WERI-Rb-1 (cell line): Measurements from ENCODE around the gene BRD3OS.
A peak's percentile ranks its signal among the peaks of the same experiment; 100 is the strongest.
"Not testable (repeated sequence)": the region's sequence is repeated elsewhere in the genome, so short reads cannot be mapped to it uniquely, and the experiment has no call there.

ENCODE experiments used
- DNase-seq: peaks from one replicate; pipeline ENCODE4 v3.0.0-alpha.2; 2020
- H3K27ac ChIP-seq: fragments of 250-450 bp; sonication (Bioruptor Pico); 2 replicates; pipeline ENCODE4 v1.5.1; 2020; ENCODE audit warnings: mild to moderate bottlenecking, moderate library complexity
- H3K27me3 ChIP-seq: fragments of 250-450 bp; sonication (Bioruptor Pico); 2 replicates; pipeline ENCODE4 v1.5.1; 2021; ENCODE audit warnings: mild to moderate bottlenecking, low read depth, moderate library complexity; ENCODE audit not compliant: insufficient read depth, severe bottlenecking
- H3K36me3 ChIP-seq: fragments of 250-450 bp; sonication (Bioruptor Pico); 2 replicates; pipeline ENCODE4 v1.5.1; 2020; ENCODE audit warnings: mild to moderate bottlenecking, moderate library complexity
- H3K4me3 ChIP-seq: 2 replicates; pipeline ENCODE4 v1.5.1; 2011; ENCODE audit warnings: low read depth, mild to moderate bottlenecking, control low read depth, low read length
- H3K9me3 ChIP-seq: fragments of 250-450 bp; sonication (Bioruptor Pico); 2 replicates; pipeline ENCODE4 v1.5.1; 2021; ENCODE audit warnings: mild to moderate bottlenecking, moderate library complexity; ENCODE audit not compliant: severe bottlenecking
- TF ChIP-seq, protein P1 (sequence below): IDR thresholded peaks from 2 replicates; pipeline ENCODE4 v1.5.1; 2011; ENCODE audit warnings: low read depth, mild to moderate bottlenecking, control low read depth, inconsistent platforms, low read length

Gene BRD3OS

GRCh38 chr9:134067904-134068743 is 42.8 kb downstream of the BRD3OS start, which contains the start of gene BRD3:
TSS of gene BRD3 (minus strand) at chr9:134068026. CDS start at chr9:134053477, 14,549 bp downstream.
- Histone ChIP-seq H3K4me3 (peak within 1 kb of the TSS; percentile 85), H3K9me3 (no peaks in the 10 kb centered on the region), H3K27me3 (no peaks in the 10 kb centered on the region), H3K36me3 (peaks cover 16% of the 10 kb centered on the region), H3K27ac (peak within 1 kb of the TSS; percentile 97)
- peak; percentile 81 for DNase-seq
- TF ChIP-seq, protein P1, sequence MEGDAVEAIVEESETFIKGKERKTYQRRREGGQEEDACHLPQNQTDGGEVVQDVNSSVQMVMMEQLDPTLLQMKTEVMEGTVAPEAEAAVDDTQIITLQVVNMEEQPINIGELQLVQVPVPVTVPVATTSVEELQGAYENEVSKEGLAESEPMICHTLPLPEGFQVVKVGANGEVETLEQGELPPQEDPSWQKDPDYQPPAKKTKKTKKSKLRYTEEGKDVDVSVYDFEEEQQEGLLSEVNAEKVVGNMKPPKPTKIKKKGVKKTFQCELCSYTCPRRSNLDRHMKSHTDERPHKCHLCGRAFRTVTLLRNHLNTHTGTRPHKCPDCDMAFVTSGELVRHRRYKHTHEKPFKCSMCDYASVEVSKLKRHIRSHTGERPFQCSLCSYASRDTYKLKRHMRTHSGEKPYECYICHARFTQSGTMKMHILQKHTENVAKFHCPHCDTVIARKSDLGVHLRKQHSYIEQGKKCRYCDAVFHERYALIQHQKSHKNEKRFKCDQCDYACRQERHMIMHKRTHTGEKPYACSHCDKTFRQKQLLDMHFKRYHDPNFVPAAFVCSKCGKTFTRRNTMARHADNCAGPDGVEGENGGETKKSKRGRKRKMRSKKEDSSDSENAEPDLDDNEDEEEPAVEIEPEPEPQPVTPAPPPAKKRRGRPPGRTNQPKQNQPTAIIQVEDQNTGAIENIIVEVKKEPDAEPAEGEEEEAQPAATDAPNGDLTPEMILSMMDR, result no peak

DNA sequence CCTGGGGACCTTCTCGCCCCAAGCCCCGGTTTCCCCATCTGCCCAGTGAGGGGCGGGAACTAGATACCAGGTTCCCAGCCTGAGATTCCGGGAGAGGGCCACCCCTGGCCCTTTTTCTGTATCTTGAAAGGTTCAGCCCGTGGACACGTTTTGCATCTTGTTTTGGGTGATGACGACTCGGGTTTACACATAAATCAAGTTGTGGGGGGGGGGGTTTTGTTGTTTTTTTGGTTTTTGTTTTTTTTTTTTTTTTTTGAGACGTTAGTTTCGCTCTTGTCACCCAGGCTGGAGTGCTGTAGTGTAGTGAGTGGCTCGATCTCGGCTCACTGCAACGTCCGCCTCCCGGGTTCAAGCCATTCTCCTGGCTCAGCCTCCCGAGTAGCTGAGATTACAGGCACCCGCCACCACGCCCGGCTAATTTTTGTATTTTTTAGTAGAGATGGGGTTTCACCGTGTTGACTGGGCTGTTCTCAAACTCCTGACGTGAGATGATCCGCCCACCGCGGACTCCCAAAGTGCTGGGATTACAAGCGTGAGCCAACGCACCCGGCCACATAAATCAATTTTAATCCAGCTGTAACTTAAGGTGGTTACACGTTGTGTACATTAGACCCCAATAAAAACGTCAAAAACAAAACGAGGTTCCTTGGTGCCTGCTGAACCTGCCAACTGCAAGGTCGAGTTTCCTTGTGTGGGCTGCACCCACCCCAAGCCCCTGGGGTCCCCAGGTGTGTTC is 43.6 kb downstream of the BRD3OS start:
- peaks cover 10% of the 10 kb centered on the region for H3K36me3 ChIP-seq
- TF ChIP-seq, protein P1, result no peak
- peak overlapping the region; percentile 97 for H3K27ac ChIP-seq
- peak; percentile 48 for DNase-seq
- H3K27me3 ChIP-seq, result no peaks in the 10 kb centered on the region
- peaks cover under 1% of the 10 kb centered on the region for H3K9me3 ChIP-seq
- H3K4me3 ChIP-seq, result peak overlapping the region; percentile 47

DNA sequence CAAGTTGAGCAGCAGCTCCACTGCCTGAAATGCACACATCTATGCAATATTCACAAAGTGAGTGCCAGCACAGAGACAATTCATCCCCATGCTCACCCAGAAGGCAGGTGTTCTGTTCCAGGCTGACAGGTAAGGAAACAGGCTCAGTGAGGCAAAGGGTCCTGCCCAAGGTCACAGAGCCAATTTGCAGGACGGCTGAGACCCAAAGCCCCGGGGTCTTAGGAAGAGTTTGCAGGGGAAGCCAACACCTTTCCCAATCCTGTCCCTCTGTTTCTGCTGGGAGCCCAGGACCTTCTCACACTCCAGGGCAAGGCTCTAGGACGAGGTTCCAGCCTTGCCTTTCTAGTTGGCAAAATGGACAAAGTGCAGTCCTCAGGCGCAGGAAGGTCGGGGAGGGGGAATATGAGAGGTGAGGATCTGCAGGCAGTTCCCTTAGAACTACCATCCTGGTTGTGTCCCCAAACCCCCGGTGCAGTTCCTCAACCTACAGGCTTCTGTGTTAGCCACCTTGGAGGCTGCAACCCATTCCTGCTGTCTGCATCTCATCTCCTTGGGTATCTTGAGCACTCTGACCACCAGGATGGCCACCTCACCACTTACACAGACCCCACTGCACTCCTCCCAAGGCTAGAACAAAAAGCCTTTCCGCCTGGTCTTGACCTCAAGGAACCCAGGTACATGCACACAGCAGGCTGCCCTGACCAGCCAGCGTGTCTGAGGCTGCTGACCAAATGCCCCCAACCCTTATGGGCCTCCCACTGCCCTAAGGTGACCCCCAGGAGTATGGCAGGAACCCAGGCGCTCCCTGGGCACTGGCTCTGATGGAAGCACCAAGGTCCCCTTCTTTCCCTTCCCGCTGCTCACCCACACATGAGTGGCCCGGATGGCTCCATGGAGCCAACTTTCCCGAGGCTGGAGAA is 44.5 kb downstream of the BRD3OS start:
- peaks cover 4% of the 10 kb centered on the region for H3K9me3 ChIP-seq
- no peak overlapping the region for H3K27ac ChIP-seq
- no peaks in the 10 kb centered on the region for H3K27me3 ChIP-seq
- TF ChIP-seq, protein P1, result no peak
- DNase-seq, result no peak
- H3K4me3 ChIP-seq, result no peak overlapping the region
- peaks cover 5% of the 10 kb centered on the region for H3K36me3 ChIP-seq

DNA sequence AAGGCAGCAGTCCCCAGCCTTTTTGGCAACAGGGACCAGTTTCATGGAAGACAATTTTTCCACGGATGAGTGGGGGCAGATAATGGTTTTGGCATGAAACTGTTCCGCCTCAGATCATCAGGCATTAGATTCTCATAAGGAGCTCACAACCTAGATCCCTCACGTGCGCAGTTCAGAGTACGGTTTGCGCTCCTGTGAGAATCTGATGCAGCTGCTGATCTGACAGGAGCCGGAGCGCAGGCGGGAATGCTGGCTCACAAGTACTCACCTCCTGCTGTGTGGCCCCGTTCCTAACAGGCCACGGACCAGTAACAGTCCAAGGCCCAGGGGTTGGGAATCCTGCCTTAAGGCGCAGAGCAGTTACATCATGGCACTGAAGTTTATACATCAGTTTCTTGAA is 45.9 kb downstream of the BRD3OS start:
- peaks cover 4% of the 10 kb centered on the region for H3K9me3 ChIP-seq
- no peaks in the 10 kb centered on the region for H3K27me3 ChIP-seq
- TF ChIP-seq, protein P1, result no peak
- H3K27ac ChIP-seq, result no peak overlapping the region
- no peaks in the 10 kb centered on the region for H3K36me3 ChIP-seq
- no peak overlapping the region for H3K4me3 ChIP-seq
- DNase-seq, result no peak

DNA sequence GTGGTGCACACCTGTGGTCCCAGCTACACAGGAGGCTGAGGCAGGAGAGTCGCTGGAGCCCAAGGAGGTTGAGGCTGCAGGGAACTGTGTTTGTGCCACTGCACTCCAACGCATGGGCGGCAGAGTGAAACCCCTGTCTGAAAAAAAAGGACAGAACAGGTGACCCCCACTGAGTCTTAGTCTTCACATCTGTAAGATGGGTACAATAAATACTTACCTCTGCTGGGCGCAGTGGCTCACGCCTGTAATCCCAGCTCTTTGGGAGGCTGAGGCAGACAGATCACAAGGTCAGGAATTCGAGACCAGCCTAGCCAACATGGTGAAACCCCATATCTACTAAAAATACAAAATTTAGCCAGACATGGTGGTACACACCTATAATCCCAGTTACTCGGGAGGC is 47.4 kb downstream of the BRD3OS start:
- not testable (repeated sequence) for H3K4me3 ChIP-seq, H3K36me3 ChIP-seq, H3K27me3 ChIP-seq, DNase-seq, H3K9me3 ChIP-seq, H3K27ac ChIP-seq
